GM12865 (cell line): ENCODE results near the gene C9orf43.
"Not testable (repeated sequence)": the region's sequence is repeated elsewhere in the genome, so short reads cannot be mapped to it uniquely, and the experiment has no call there.

Experiments used
- DNase-seq: peaks from one replicate; pipeline ENCODE4 v3.0.0; 2010; ENCODE audit warnings: low read depth
- H3K4me3 ChIP-seq: 2 replicates; pipeline ENCODE4 v1.5.1; 2011; ENCODE audit warnings: mild to moderate bottlenecking, low read depth, low read length, control low read depth
- TF ChIP-seq, protein P1 (sequence below): IDR thresholded peaks from 2 replicates; pipeline ENCODE4 v1.5.1; 2011; ENCODE audit warnings: low read length, control low read depth, low read depth, inconsistent platforms; ENCODE audit not compliant: insufficient read depth; ENCODE audit errors: missing control alignments

C9orf43 gene

GRCh38 chr9:113403646-113404045 lies 6.9 kb upstream of the C9orf43 start:
- DNase-seq = no peak
- TF ChIP-seq, protein P1, sequence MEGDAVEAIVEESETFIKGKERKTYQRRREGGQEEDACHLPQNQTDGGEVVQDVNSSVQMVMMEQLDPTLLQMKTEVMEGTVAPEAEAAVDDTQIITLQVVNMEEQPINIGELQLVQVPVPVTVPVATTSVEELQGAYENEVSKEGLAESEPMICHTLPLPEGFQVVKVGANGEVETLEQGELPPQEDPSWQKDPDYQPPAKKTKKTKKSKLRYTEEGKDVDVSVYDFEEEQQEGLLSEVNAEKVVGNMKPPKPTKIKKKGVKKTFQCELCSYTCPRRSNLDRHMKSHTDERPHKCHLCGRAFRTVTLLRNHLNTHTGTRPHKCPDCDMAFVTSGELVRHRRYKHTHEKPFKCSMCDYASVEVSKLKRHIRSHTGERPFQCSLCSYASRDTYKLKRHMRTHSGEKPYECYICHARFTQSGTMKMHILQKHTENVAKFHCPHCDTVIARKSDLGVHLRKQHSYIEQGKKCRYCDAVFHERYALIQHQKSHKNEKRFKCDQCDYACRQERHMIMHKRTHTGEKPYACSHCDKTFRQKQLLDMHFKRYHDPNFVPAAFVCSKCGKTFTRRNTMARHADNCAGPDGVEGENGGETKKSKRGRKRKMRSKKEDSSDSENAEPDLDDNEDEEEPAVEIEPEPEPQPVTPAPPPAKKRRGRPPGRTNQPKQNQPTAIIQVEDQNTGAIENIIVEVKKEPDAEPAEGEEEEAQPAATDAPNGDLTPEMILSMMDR = no peak
- no peak overlapping the region for H3K4me3 ChIP-seq

- H3K4me3 ChIP-seq, DNase-seq: not testable (repeated sequence)
Measured at GRCh38 chr9:113406353-113406752, 4.2 kb upstream of the C9orf43 start.

GRCh38 chr9:113406873-113407511 lies 3.6 kb upstream of the C9orf43 start:
- H3K4me3 ChIP-seq = not testable (repeated sequence)
- TF ChIP-seq, protein P1 = peak; percentile 86
- DNase-seq = peak; percentile 81

DNA sequence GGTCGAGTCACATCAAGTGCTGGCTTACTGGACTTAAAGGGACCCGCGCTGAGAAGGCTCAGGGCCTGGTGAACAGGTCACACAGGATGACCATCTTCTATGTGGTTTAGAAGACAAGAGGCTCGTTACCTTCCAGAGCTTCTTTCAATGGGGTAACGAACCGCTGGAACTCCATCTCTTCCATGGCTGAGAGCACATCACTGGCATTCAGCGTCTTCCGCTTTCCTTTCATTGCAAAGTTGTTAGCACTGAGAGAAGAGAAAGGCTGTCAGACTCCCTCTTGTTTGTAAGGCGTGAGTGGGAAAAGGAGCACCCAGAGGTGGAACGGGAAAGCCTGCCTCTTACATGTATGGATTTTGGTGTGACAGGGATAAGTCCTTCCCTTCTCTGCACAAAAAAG lies 1.1 kb upstream of the C9orf43 start:
- DNase-seq = peak; percentile 17
- peak overlapping the region; percentile 81 for H3K4me3 ChIP-seq
- TF ChIP-seq, protein P1 = no peak

- peak overlapping the region; percentile 81 for H3K4me3 ChIP-seq
- TF ChIP-seq, protein P1 = no peak
- no peak for DNase-seq
Measured at GRCh38 chr9:113409883-113410206, 702 bp upstream of the C9orf43 start.

DNA sequence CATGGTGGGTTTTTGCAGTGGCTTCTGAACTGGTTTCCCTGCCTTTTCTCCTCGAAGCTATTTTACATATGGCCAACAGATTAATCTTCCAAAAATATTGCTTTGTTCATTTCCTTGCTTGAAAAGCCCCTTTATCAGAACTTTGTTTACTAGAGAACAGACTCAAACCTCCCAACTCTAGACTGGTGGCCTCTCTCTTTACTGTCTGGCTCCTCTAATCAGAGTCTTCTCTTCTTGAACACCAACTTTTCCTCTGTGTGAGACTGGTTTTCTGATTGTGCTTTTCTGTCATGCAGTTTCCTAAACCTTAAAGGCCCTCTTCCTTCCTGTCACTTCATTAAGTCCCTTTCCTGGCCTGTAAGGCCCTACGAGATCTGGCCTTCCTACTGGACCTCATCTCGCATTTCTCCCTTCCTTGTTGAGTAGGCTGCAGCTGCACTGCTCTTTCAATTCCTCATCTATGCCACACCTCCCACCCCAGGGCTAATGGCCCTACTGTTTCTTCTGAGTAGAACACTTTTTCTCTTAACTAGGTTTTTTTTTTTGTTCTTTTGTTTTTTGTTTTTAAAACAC lies 5.7 kb downstream of the C9orf43 start:
- peak; percentile 81 for DNase-seq
- TF ChIP-seq, protein P1 = no peak
- H3K4me3 ChIP-seq = no peak overlapping the region

DNA sequence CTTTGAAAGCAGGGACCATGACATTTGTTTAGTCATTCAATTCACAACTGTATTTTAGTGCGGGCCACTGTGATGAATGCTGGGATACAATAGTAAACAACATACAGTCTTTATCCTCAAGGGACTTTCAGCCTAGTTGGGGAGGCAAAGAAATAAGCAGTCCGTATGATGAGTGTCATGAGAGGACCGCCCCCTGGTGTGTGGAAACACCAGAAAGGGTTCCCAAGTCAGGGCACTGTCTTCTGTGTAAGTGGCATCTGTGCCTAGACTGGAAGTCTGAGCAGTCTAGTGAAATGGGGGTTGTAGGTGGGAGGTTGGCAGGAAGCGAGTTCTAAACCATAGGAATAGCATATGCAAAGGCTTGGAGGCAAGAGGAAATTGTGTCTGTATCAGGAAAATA lies 6.8 kb downstream of the C9orf43 start:
- DNase-seq = no peak
- H3K4me3 ChIP-seq = no peak overlapping the region
- TF ChIP-seq, protein P1 = no peak
